ENCODE measurements around the gene MAST4.

The MAST4 gene

GRCh38 chr5:67173959-67174358 lies 577.8 kb downstream of the MAST4 start:
- no peak for DNase-seq

- no peak for DNase-seq
These were observed 580.7 kb downstream of the MAST4 start for GRCh38 chr5:67176936-67177335.

GRCh38 chr5:67178085-67178484 lies 581.9 kb downstream of the MAST4 start:
- no peak for DNase-seq

GRCh38 chr5:67178966-67179365 lies 582.8 kb downstream of the MAST4 start:
- no peak for DNase-seq

- DNase-seq, result no peak
These were observed 583.6 kb downstream of the MAST4 start for GRCh38 chr5:67179697-67180361.

GRCh38 chr5:67181648-67182221 lies 585.5 kb downstream of the MAST4 start:
- no peak for DNase-seq

- no peak for DNase-seq
These were observed 586.2 kb downstream of the MAST4 start for GRCh38 chr5:67182301-67182790.

DNA sequence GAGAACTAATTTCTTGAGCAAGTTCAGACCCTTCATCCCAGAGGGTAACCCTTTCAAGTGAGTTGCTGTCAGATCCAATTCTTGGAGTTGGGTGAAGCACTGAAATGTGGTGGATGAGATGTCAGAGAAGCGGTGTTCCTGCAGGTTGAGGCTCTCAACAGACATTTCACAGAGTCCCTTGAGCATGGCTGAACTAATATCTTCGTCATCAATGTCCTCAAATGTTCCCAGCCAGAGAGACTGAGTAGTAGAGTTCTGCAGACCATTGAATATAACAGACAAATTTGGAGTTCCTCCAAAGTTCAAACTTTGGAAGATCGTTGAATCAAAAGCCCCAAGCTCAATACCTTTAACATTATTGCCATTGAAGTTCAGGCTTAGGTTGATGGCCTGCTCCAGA lies 587.7 kb downstream of the MAST4 start:
- DNase-seq, result no peak

DNA sequence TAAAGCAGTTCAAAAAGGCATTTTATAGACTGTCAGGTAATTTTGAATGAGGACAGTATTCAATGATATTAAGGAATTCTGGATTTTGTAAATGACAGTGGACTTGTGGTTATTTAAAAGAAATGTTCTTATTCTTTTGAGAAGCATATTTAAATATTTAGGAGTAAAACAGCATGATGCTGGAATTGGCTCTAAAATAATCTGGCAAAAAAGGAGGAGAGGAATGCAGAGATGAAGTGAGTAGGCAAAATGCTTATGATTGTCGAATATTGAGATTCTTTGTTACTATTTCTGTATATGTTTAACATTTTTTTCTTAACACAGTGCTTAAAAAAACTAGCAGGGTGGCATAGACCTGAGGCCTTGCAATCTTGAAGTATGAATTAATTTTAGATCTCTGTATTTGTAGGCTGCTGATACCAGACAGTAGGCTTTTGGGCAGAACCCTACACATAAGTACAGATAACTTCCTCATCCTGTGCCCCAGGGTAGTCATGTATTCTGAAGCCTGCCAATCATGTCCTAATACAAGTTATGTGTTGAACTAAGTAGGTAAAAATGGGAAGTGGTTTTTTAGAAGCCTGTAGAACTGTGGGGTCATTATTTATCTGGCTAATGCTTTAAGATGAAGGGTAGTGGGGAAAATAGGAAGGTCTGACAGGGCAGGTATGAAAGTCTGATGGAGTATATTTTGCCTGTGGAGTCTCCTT lies 591.0 kb downstream of the MAST4 start:
- DNase-seq, result no peak

- no peak for DNase-seq
These were observed 592.3 kb downstream of the MAST4 start for GRCh38 chr5:67188274-67189078.

- DNase-seq, result no peak
These were observed 592.8 kb downstream of the MAST4 start for GRCh38 chr5:67189079-67189354.

GRCh38 chr5:67189931-67190330 lies 593.7 kb downstream of the MAST4 start:
- DNase-seq, result no peak

GRCh38 chr5:67190410-67190809 lies 594.2 kb downstream of the MAST4 start:
- DNase-seq, result no peak

DNA sequence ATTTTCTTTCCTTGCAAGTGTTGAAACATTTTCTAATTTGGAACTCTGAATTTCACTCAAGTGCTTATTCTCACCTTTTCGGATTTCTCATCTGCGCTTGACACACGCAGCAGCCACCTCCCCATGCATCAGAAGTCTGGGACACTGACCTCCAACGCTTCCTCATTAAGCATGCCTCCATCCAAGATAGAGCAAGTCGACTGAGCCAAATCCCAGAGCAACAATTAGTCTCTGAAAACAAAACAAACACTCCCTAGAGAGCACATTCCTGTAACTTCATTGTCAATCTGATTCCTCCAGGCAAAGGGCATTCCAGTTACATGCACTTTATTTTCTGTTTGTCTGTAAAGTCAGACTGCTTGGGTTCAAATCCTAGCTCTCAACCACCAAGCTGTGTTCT lies 594.7 kb downstream of the MAST4 start:
- DNase-seq, result no peak

- DNase-seq, result no peak
These were observed 596.7 kb downstream of the MAST4 start for GRCh38 chr5:67192719-67193438.

DNA sequence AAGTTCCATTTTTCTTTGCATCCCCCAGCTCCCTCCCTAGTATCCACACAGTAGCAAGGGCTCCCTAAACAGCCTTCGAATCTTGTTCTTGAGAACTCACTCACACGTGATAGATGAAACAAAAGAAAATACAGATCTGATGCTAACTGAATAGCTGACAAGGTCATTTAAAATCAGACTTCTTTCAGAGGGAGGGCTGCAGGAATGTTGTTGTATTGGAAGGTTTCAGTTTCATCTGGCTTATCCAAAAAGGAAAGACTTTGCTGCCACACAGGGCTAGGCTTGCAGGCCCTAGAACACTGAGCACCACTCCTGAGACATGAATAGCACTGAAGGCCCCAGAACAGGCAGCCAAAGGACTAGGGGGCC lies 597.2 kb downstream of the MAST4 start:
- no peak for DNase-seq

DNA sequence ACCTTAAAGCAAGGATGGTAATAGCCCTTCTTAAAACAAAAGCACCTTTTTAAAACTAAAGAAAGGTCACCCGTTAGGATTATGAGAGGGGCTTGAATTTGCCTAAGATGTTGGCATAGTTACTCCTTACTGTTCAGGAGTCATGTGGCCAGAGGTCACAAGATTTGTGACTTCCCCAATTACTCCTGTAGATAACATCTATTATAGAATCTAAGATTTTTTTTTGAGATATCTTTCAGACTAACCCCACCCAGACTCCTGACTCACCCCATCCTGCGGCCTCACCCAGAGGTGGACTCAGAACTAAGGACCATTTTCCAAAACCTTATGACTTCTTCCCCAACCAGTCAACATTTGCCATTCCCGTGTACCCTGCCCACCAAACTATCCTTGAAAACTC lies 598.0 kb downstream of the MAST4 start:
- no peak for DNase-seq

- DNase-seq, result no peak
These were observed 599.4 kb downstream of the MAST4 start for GRCh38 chr5:67195406-67196275.

DNA sequence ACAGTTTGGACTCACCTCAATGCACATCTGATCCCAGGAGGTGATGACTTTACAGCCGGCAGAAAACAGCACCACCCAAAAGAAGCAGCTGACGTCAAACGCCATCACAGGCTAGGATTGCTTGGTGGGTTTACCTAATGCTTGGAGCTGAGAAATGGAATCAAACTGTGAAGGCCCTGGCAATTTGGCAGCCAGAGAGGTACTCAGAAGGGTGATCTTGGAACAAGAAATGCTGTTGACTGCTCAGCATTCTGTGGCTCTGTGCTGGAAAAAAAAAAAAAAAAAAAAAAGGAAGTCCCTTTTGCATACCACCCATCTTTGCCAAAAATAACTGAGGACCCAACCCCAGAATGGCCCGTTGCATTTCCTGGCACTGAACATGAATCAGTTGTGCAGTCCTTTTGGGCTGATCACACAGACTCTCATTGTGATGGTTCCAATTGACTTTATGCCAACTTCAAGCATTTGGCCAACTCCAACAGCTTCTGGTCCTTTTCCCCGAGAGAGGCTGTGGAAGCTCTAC lies 600.4 kb downstream of the MAST4 start, which contains the start of gene CD180:
CD180 (minus strand) TSS at position 263 of the 523 bp plus-strand sequence; CDS start at position 105, 158 bp downstream.
- DNase-seq, result no peak

GRCh38 chr5:67197536-67197935 lies 601.3 kb downstream of the MAST4 start:
- DNase-seq, result no peak

DNA sequence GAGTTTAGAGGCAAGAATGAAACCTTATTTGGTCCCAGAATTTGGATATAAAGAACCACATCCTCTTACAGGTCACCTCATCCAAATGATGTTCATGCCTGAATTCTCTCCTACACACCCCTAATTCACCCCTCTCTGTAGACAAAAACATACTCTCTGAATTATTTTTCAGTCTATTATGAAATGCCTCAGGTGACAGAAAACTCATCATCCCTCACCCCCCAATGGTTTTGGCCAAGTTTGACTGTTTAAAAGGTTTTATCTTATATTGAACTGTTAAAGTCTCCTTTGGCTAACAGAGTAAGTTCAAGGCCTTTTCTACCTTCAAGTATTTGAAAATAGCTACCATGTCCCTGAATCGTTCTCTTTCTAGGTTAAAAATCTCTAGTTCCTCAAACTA lies 602.7 kb downstream of the MAST4 start:
- no peak for DNase-seq

- no peak for DNase-seq
These were observed 603.7 kb downstream of the MAST4 start for GRCh38 chr5:67199859-67200258.
